VCaP (cell line): ENCODE data around the gene SYK.

Source experiments
- H3K27ac ChIP-seq: fragments of 450-650 bp; 2 replicates; pipeline ENCODE4 v1.5.1; 2017
- TF ChIP-seq, protein P1 (sequence below): fragments of 450-650 bp; conservative IDR thresholded peaks from 2 replicates; pipeline ENCODE4 v1.5.1; 2017; ENCODE audit warnings: mild to moderate bottlenecking, moderate library complexity

The SYK gene

DNA sequence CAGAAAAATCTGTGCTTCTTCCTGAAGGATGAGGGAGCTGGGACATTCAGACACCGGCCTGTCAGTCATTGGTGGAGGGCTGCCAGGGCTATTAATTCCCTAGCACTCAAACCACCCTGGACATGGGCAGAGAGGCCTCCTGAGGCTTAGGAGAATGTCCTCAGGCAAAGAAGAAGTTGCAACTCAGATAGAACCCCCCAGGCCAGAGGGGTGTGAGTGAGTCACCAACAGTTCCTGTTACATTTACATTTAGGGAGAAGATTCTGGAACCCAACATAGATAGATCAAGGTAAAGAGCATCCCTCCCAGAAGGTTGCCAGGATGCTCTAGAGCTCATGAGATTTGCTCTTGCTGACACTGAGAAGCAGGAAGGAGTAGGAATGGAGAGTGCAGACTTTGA lies 29.2 kb upstream of the SYK start:
- TF ChIP-seq, protein P1, sequence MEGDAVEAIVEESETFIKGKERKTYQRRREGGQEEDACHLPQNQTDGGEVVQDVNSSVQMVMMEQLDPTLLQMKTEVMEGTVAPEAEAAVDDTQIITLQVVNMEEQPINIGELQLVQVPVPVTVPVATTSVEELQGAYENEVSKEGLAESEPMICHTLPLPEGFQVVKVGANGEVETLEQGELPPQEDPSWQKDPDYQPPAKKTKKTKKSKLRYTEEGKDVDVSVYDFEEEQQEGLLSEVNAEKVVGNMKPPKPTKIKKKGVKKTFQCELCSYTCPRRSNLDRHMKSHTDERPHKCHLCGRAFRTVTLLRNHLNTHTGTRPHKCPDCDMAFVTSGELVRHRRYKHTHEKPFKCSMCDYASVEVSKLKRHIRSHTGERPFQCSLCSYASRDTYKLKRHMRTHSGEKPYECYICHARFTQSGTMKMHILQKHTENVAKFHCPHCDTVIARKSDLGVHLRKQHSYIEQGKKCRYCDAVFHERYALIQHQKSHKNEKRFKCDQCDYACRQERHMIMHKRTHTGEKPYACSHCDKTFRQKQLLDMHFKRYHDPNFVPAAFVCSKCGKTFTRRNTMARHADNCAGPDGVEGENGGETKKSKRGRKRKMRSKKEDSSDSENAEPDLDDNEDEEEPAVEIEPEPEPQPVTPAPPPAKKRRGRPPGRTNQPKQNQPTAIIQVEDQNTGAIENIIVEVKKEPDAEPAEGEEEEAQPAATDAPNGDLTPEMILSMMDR: no peak
- H3K27ac ChIP-seq: no peak overlapping the region

- TF ChIP-seq, protein P1: peak; percentile 81
These were observed 28.0 kb upstream of the SYK start for GRCh38 chr9:90773617-90774016.

GRCh38 chr9:90774071-90774470 lies 27.5 kb upstream of the SYK start:
- no peak overlapping the region for H3K27ac ChIP-seq
- TF ChIP-seq, protein P1: no peak

More at GRCh38 chr9:90773617-90774016, 28.0 kb upstream of the SYK start:
- no peak overlapping the region for H3K27ac ChIP-seq

GRCh38 chr9:90774682-90775081 lies 26.9 kb upstream of the SYK start:
- no peak overlapping the region for H3K27ac ChIP-seq
- TF ChIP-seq, protein P1: peak; percentile 13; the same call in 1 of the 2 replicates

DNA sequence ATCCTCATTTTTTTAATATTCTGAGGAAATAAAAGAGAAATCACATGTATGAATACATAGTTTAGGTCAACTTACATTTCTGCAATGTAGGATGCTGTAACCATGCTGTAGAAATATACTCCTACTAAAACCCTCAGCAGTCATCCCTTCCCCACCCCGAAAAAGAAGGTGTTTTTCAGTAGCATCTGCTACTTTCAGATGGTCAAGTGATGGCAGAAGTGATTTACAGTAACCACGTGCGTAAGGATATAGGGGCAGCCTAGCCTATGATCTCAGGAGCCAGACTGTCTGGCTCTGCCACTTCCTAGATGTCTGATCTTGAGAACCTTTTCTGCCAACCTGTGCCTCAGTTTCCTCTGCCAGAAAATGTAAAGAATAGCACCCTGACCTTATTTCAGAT lies 26.0 kb upstream of the SYK start:
- H3K27ac ChIP-seq: no peak overlapping the region
- TF ChIP-seq, protein P1: no peak

DNA sequence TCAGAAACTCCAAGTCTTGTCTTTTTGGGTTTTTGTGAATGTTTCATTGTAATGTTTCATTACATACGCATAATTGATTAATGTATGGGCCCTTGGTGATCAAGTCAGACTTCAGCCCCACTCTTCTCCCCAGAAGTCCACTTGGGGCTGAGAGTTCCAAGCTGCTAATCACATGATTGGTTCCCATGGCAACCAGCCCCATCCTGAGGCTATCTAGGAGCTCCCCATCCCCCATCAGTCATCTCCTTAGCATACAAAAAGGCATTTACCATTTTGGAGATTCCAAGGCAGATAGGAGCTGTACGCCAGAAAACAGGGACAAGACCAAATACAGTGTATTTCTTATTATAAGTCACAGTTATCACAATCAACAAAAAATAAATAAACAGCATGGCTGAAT lies 22.9 kb upstream of the SYK start:
- H3K27ac ChIP-seq: no peak overlapping the region
- TF ChIP-seq, protein P1: no peak

DNA sequence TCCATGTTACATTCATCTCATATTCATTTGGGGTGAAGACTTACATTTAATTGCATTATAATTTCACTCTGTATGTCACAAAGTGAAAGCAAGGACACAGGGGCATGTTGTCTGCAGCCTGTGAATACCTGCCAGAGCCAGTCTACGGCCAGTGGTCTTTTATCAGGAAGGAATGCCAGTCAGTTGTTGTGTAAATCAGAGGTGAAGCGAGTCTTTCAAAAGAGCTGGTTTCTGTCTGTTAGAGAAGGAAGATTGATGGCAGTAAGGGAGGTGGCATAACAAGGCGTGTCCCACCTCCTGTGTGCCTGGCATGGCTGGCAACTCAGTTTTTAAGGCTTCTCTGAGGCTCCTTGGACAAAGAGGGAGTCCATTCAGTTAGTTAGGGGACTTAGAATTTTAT lies 18.1 kb upstream of the SYK start:
- TF ChIP-seq, protein P1: no peak
- H3K27ac ChIP-seq: no peak overlapping the region

DNA sequence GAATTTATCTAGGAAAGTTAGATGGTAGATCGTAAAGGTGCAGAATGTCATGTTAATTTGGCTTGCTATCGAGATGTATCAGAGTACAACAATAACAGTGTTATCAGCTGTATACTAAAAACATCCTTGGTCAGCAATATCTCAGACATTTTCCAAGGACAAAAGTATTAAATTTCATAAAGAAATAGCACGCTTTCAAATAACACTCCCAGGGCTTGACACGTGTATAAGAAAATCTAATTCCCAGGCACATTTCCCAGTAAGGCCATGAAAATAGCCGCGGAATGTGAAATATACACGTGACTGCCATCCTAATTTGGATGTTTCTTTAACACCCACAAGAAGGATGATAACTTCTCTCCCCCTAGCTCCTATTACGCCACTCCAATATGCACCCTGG lies 17.7 kb upstream of the SYK start:
- TF ChIP-seq, protein P1: no peak

More for the DNA sequence above, 17.7 kb upstream of the SYK start:
- H3K27ac ChIP-seq: no peak overlapping the region
